Brain microvascular endothelial cell (primary cell): Measurements from ENCODE around the gene C14orf180.

ENCODE experiments used
- DNase-seq: peaks from one replicate; pipeline ENCODE4 v3.0.0-alpha.2; 2020
- H3K27ac ChIP-seq: fragments of 250-450 bp; sonication (Bioruptor Pico); 2 replicates; pipeline ENCODE4 v1.5.1; 2020; ENCODE audit warnings: mild to moderate bottlenecking, moderate library complexity
- H3K27me3 ChIP-seq: fragments of 250-450 bp; sonication (Bioruptor Pico); replicated peaks from 2 replicates; pipeline ENCODE4 v1.5.1; 2020; ENCODE audit warnings: mild to moderate bottlenecking
- H3K36me3 ChIP-seq: fragments of 250-450 bp; sonication (Bioruptor Pico); replicated peaks from 2 replicates; pipeline ENCODE4 v1.5.1; 2020; ENCODE audit warnings: mild to moderate bottlenecking
- H3K4me3 ChIP-seq: 2 replicates; pipeline ENCODE4 v1.5.1; 2011; ENCODE audit warnings: low read depth, mild to moderate bottlenecking, control low read depth, low read length, moderate library complexity
- in situ Hi-C: cut with HindIII; loops from 2 replicates; pipeline ENCODE4 v1.10.0; 2017; ENCODE audit warnings: low sequenced_read_pairs, low pct_ligation_motif_present
- TF ChIP-seq, protein P1 (sequence below): IDR thresholded peaks from 2 replicates; pipeline ENCODE4 v1.5.1; 2011; ENCODE audit warnings: low read depth, mild to moderate bottlenecking, moderate library complexity, low read length, control low read depth, inconsistent platforms; ENCODE audit errors: missing control alignments

The C14orf180 gene

DNA sequence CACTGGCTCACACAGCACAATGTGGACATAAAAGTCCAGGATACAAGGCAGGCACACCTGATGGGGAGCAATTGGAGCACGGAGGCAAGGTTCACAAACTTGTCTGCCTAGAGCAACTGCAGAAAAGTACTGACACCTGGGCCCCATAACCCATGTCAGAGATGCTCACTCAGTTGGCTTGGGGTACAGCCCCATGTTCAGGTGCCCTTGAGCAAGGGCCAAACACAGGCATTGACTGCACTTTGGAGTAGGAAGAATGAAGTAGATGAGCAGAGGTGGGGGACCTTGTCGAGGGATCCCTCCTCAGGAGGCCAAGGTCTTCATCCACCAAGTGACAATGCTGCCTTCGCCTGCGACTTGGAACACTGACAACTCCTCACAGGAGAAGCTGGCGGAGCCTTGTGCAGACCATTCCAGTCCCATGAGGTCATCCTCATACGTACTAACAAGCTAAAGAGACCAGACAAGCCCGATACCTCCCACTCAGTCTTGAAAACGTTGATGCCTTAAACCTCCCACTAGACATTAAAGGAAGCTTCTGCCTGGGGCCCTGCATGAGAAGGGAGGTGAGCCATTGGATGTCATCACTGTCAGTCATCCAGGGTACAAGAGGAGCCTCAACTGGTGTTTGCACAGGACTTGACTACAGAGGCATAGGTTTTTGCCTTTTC lies 42.5 kb upstream of the C14orf180 start:
- DNase-seq: peak; percentile 60
- Histone ChIP-seq H3K27ac (no peak overlapping the region), H3K27me3 (no peaks in the 10 kb centered on the region), H3K36me3 (no peaks in the 10 kb centered on the region), H3K4me3 (no peak overlapping the region)
- TF ChIP-seq, protein P1, sequence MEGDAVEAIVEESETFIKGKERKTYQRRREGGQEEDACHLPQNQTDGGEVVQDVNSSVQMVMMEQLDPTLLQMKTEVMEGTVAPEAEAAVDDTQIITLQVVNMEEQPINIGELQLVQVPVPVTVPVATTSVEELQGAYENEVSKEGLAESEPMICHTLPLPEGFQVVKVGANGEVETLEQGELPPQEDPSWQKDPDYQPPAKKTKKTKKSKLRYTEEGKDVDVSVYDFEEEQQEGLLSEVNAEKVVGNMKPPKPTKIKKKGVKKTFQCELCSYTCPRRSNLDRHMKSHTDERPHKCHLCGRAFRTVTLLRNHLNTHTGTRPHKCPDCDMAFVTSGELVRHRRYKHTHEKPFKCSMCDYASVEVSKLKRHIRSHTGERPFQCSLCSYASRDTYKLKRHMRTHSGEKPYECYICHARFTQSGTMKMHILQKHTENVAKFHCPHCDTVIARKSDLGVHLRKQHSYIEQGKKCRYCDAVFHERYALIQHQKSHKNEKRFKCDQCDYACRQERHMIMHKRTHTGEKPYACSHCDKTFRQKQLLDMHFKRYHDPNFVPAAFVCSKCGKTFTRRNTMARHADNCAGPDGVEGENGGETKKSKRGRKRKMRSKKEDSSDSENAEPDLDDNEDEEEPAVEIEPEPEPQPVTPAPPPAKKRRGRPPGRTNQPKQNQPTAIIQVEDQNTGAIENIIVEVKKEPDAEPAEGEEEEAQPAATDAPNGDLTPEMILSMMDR: no peak
- in situ Hi-C loops: no loop called here

DNA sequence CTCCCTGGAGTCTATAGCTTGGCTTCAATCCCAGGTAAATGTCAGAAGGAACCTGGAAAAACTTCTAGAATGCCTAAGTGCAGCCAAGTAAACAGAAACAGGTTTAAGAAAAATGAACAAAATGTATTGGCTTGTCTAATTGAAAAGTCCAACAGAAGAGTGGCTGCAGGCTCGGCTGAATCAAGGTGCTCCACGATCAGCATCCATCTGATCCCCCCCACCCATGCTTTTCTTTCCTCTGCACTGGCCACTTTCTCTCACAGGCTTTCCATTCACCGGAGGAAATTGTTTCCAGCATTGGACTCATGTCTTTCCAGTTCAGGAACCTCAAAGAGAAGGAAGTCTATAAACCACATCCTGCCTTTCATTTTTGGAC lies 42.0 kb upstream of the C14orf180 start:
- Histone ChIP-seq H3K27me3 (no peaks in the 10 kb centered on the region), H3K4me3 (no peak overlapping the region), H3K36me3 (no peaks in the 10 kb centered on the region), H3K27ac (no peak overlapping the region)
- in situ Hi-C loops: no loop called here
- TF ChIP-seq, protein P1: no peak
- no peak for DNase-seq

DNA sequence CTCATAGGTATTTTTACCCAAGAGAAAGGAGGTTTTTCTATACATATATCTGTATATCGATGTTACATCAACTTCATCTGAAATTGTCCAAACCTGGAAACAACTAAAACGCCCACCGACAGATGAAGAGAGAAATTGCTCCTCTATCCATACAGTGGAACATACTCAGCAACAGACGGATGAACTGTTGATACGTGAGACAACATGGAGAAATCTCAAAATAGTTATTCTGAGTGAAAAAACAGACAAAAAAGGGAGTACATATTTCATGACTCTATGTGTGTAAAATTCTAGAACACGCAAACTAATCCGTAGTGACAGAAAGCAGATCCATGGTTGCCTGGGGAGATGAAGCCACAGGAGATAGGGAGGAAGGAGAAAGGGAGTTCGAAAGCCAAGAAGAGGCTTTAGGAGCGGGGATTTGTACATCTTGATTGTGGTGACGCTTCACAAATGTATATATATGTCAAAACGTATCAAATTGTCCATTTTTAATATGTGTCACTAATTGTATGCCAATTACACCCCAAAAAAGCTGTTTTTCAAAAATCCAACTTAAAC lies 37.6 kb upstream of the C14orf180 start:
- no peak for DNase-seq
- no peaks in the 10 kb centered on the region for H3K36me3 ChIP-seq
- in situ Hi-C loops: no loop called here

DNA sequence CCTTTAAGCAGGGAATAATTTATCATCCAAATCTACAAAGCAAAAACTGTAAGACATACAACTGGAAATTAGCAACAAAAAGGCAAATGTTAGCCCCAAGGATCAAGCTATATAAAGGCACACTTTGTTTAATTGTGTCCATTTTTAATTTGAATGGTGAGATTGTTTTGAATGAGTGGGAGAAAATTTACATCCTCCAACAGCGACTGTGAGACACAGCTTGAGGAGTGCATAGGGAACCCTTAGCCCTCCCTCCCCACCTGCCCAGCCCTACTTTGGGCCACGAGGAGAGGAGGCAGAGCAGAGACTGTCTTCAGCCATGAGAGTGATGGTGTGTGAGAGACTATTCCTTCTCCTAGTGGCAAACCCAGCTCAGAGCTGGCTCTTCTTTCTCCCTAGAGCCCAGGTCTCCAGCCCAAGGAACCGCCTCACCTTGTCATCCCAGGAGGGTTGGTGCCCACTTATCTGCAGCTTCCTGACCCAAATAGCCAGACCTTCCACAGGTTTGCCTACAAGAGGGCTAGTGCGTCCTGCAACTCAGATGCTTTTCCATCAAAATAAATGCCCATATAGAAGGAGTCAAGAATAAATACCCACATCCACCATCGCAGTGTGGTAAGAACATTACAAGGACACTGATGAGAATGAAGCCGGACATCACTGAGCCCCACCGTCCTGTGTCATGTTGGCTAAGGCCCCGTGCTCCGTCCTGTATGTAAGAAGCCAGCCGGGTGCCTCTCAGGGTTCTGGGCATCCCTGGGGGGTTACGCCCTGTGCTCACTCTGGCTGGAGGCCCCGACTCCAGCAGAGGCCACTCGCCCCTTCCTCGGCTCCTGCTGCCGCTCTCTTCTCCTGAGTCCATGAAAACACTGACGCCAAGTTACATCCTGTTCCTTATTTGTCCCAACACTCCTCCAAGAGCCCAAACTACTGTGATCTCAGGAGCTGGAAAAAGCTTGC lies 36.4 kb upstream of the C14orf180 start:
- no peaks in the 10 kb centered on the region for H3K36me3 ChIP-seq
- DNase-seq: no peak

More for the DNA sequence above, 37.6 kb upstream of the C14orf180 start:
- H3K27ac ChIP-seq: no peak overlapping the region
- no peak overlapping the region for H3K4me3 ChIP-seq
- no peaks in the 10 kb centered on the region for H3K27me3 ChIP-seq
- TF ChIP-seq, protein P1: no peak

DNA sequence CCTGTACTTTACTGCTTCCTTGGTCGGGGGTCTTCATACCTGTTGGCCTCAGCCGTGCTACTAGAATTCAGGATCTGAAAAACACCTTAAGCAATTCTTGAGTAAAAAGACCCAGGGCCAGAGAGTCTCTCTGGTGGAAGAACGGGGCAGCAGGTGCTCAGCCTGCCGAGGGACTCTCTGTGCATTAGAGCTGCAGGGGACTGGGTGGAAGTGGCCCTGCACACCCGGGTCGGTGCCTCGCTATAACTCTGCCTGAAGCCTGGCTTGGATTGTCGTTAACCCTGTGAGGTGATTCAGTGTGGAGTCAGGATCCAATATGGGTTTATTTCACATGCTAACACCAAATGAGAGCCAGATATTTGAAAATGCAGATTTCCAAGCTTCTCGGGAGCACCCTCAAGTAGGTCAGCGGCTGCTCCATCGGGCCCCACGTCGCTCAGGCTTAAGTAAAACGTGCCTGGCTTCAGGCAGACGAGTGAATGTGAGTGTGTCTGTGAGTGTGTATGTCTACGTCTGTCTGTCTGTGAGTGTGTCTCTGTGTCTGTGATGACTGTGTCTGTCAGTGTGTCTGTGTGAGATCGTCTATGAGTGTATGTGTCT lies 35.1 kb upstream of the C14orf180 start:
- no peak overlapping the region for H3K27ac ChIP-seq
- H3K4me3 ChIP-seq: no peak overlapping the region
- in situ Hi-C loops: no loop called here
- H3K36me3 ChIP-seq: no peaks in the 10 kb centered on the region
- DNase-seq: no peak
- no peaks in the 10 kb centered on the region for H3K27me3 ChIP-seq
- TF ChIP-seq, protein P1: no peak

More for the DNA sequence above, 36.4 kb upstream of the C14orf180 start:
- no peaks in the 10 kb centered on the region for H3K27me3 ChIP-seq
- in situ Hi-C loops: no loop called here
- TF ChIP-seq, protein P1: no peak
- H3K4me3 ChIP-seq: no peak overlapping the region
- H3K27ac ChIP-seq: no peak overlapping the region
